Measurements from ENCODE around the gene HTRA3. TPM values are rescaled to one million over a fixed set of nuclear protein-coding genes. Genes with fewer than 3 reads are reported as not detected.

Gene HTRA3
- total RNA-seq, 1 donor from 2014 or later = 1.7 TPM

- peaks cover 7% of the 10 kb centered on the region for H3K27me3 Mint-ChIP-seq (ENCODE audit: unreplicated experiment)
These were observed 32.7 kb upstream of the HTRA3 start for GRCh38 chr4:8236920-8237195.

GRCh38 chr4:8237256-8237989 lies 32.1 kb upstream of the HTRA3 start:
- H3K4me1 Mint-ChIP-seq (ENCODE audit: unreplicated experiment) = no peaks in the 10 kb centered on the region
- H3K9me3 Mint-ChIP-seq (ENCODE audit: unreplicated experiment) = no peaks in the 10 kb centered on the region

More at GRCh38 chr4:8236920-8237195, 32.7 kb upstream of the HTRA3 start:
- no peak for DNase-seq (ENCODE audit: low spot score)
- H3K36me3 Mint-ChIP-seq (ENCODE audit: low read depth, unreplicated experiment) = peaks cover 20% of the 10 kb centered on the region
- TF ChIP-seq CTCF (IDR thresholded peaks at IDR 0.05; ENCODE audit: unreplicated experiment) = no peak
- no peaks in the 10 kb centered on the region for H3K9me3 Mint-ChIP-seq (ENCODE audit: unreplicated experiment)
- H3K4me3 Mint-ChIP-seq (ENCODE audit: unreplicated experiment) = no peak overlapping the region
- no peaks in the 10 kb centered on the region for H3K4me1 Mint-ChIP-seq (ENCODE audit: unreplicated experiment)
- H3K27ac Mint-ChIP-seq (ENCODE audit: unreplicated experiment) = no peak overlapping the region

DNA sequence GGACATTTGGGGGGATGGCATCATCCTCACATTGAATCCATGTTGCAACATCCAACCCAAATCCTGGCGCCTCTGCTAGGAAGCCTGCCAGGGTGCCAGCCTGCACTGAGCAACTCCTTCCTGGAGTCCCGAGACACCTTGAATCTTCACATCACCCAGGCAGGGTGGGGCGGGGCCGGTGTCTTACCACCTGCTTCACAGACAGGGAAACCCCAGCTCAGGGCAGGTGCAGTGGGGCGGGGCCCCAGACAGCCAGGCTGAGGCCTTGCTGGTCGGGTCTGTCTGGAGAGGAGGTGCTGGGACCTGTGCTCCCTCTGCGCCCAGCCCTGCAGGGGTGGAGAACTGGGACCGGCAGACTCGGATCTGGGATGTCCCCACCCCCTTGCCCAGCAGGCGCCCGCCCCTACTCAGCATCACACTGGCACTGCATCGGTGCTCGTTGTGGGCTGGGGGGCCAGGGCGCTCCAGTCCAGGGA lies 31.5 kb upstream of the HTRA3 start:
- Mint-ChIP-seq H3K4me3 (ENCODE audit: unreplicated experiment) (no peak overlapping the region), H3K27ac (ENCODE audit: unreplicated experiment) (no peak overlapping the region), H3K36me3 (ENCODE audit: low read depth, unreplicated experiment) (peaks cover 15% of the 10 kb centered on the region), H3K9me3 (ENCODE audit: unreplicated experiment) (no peaks in the 10 kb centered on the region), H3K27me3 (ENCODE audit: unreplicated experiment) (peaks cover 9% of the 10 kb centered on the region), H3K4me1 (ENCODE audit: unreplicated experiment) (no peaks in the 10 kb centered on the region)
- DNase-seq (ENCODE audit: low spot score) = no peak
- TF ChIP-seq CTCF (IDR thresholded peaks at IDR 0.05; ENCODE audit: unreplicated experiment) = no peak

More at GRCh38 chr4:8237256-8237989, 32.1 kb upstream of the HTRA3 start:
- Mint-ChIP-seq H3K27ac (ENCODE audit: unreplicated experiment) (no peak overlapping the region), H3K4me3 (ENCODE audit: unreplicated experiment) (no peak overlapping the region), H3K27me3 (ENCODE audit: unreplicated experiment) (peaks cover 8% of the 10 kb centered on the region), H3K36me3 (ENCODE audit: low read depth, unreplicated experiment) (peaks cover 18% of the 10 kb centered on the region)
- no peak for DNase-seq (ENCODE audit: low spot score)
- no peak for TF ChIP-seq CTCF (IDR thresholded peaks at IDR 0.05; ENCODE audit: unreplicated experiment)

GRCh38 chr4:8238515-8239053 lies 31.0 kb upstream of the HTRA3 start:
- Mint-ChIP-seq H3K9me3 (ENCODE audit: unreplicated experiment) (no peaks in the 10 kb centered on the region), H3K27ac (ENCODE audit: unreplicated experiment) (no peak overlapping the region), H3K36me3 (ENCODE audit: low read depth, unreplicated experiment) (peaks cover 15% of the 10 kb centered on the region), H3K4me3 (ENCODE audit: unreplicated experiment) (no peak overlapping the region), H3K4me1 (ENCODE audit: unreplicated experiment) (no peaks in the 10 kb centered on the region), H3K27me3 (ENCODE audit: unreplicated experiment) (peaks cover 9% of the 10 kb centered on the region)
- TF ChIP-seq CTCF (IDR thresholded peaks at IDR 0.05; ENCODE audit: unreplicated experiment) = peak; percentile 17
- peak; percentile 35 for DNase-seq (ENCODE audit: low spot score)

DNA sequence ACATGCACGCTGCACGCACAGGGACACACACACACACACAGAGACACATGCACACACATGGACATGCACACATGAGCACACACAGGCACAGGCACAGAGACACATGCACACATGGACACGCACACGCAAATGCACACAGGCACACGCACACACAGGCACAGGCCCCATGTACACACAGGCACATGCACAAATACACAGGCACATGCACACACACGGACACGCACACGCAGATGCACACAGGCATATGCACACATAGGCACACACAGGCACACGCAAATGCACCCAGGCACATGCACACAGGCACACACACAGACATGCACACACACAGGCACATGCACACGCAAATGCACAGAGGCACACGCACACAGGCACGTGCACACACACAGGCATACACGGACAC lies 30.3 kb upstream of the HTRA3 start:
- Mint-ChIP-seq H3K27me3 (ENCODE audit: unreplicated experiment) (peaks cover 14% of the 10 kb centered on the region), H3K4me3 (ENCODE audit: unreplicated experiment) (no peak overlapping the region), H3K36me3 (ENCODE audit: low read depth, unreplicated experiment) (peaks cover 15% of the 10 kb centered on the region), H3K9me3 (ENCODE audit: unreplicated experiment) (no peaks in the 10 kb centered on the region), H3K27ac (ENCODE audit: unreplicated experiment) (no peak overlapping the region), H3K4me1 (ENCODE audit: unreplicated experiment) (no peaks in the 10 kb centered on the region)
- no peak for DNase-seq (ENCODE audit: low spot score)
- no peak for TF ChIP-seq CTCF (IDR thresholded peaks at IDR 0.05; ENCODE audit: unreplicated experiment)

Measured in endothelial cell (in vitro differentiated cells).